PC-9 (cell line): Measurements from ENCODE around the gene ZDHHC16.

Source experiments
- EZH2 ChIP-seq: fragments of 200-600 bp; sonication (generic); IDR thresholded peaks from 2 replicates; pipeline ENCODE4 v1.8.0; 2017; ENCODE audit warnings: antibody characterized with exemption, low read depth
- TF ChIP-seq, protein P1 (sequence below): fragments of 200-600 bp; sonication (generic); conservative IDR thresholded peaks from 2 replicates; pipeline ENCODE4 v1.6.1; 2017; ENCODE audit warnings: mixed run types, antibody characterized with exemption, mild to moderate bottlenecking, moderate library complexity

DNA sequence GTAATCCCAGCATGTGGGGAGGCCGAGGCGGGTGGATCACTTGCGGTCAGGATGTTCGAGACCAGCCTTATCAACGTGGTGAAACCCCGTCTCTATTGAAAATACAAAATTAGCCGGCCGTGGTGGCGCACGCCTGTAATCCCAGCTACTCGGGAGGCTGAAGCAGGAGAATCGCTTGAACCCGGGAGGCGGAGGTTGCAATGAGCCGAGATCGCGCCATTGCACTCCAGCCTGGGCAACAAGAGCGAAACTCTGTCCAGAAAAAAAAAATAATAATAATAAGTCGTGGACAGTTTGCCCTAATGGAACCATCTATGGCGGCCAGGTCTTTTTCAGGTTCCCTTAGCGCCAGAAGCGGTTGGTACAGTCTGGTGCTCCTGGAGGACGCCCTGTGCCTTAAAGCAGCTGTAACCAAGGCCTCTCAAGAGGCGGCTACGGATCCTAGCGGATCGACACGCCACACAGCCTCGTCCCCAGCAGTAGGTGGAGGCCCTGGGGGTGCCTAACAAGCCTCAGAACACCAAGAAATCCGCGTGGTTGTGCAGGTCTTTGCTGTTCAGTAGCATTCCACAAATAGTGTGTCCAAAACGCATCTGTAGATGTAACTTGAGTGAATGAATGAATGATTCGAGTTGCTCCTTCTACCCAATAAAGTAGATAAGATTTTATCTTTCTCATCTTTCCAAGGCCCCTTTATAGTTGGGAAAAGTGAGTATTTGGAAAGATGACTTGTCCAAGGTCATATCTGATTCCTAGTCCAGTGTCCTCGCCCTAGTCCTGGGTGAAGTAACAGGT lies 19.0 kb upstream of the ZDHHC16 start:
- TF ChIP-seq, protein P1, sequence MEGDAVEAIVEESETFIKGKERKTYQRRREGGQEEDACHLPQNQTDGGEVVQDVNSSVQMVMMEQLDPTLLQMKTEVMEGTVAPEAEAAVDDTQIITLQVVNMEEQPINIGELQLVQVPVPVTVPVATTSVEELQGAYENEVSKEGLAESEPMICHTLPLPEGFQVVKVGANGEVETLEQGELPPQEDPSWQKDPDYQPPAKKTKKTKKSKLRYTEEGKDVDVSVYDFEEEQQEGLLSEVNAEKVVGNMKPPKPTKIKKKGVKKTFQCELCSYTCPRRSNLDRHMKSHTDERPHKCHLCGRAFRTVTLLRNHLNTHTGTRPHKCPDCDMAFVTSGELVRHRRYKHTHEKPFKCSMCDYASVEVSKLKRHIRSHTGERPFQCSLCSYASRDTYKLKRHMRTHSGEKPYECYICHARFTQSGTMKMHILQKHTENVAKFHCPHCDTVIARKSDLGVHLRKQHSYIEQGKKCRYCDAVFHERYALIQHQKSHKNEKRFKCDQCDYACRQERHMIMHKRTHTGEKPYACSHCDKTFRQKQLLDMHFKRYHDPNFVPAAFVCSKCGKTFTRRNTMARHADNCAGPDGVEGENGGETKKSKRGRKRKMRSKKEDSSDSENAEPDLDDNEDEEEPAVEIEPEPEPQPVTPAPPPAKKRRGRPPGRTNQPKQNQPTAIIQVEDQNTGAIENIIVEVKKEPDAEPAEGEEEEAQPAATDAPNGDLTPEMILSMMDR: no peak
- no peak for TF ChIP-seq EZH2
